ENCODE results near the gene RLBP1. TPM values are rescaled to one million over a fixed set of nuclear protein-coding genes. Genes with fewer than 3 reads are reported as not detected.

Gene RLBP1
- total RNA-seq, 1 experiment from 2014 or later: not detected

GRCh38 chr15:89174476-89174875 lies 46.9 kb downstream of the RLBP1 start:
- Histone ChIP-seq H3K36me3 (ENCODE audit: low read depth, low read length) (no peaks in the 10 kb centered on the region), H3K4me3 (ENCODE audit: low read length) (no peak overlapping the region), H2AFZ (ENCODE audit: low read length) (no peak overlapping the region), H3K4me2 (ENCODE audit: low read length) (no peak overlapping the region), H3K9me2 (replicated peaks; ENCODE audit: low read length) (no peaks in the 10 kb centered on the region), H3K27me3 (ENCODE audit: low read length) (no peaks in the 10 kb centered on the region), H4K20me1 (ENCODE audit: low read length) (no peaks in the 10 kb centered on the region), H3K79me2 (ENCODE audit: low read length) (no peaks in the 10 kb centered on the region), H3K4me1 (ENCODE audit: insufficient read depth, low read length) (no peaks in the 10 kb centered on the region), H3K9ac (ENCODE audit: low read length) (no peak overlapping the region), H3F3A (ENCODE audit: low read length, unreplicated experiment) (no peaks in the 10 kb centered on the region), H3K27ac (ENCODE audit: low read length) (no peak overlapping the region), H3K9me3 (ENCODE audit: low read length) (no peaks in the 10 kb centered on the region)
- intact Hi-C loops (cut with micrococcal nuclease): loop anchor here (10.0 kb wide), 1 partner anchor 270 kb away; no protein-coding TSS in a partner anchor
- DNase-seq: no peak
- CTCF ChIA-PET: no interaction called here
- TF ChIP-seq EZH2 (IDR thresholded peaks at IDR 0.05; ENCODE audit: low read length, unreplicated experiment): no peak
- no peak for TF ChIP-seq CTCF (conservative IDR thresholded peaks at IDR 0.05; ENCODE audit: low read depth, low read length)
- no peak for TF ChIP-seq EZH2phosphoT487 (IDR thresholded peaks at IDR 0.05; ENCODE audit: borderline replicate concordance, low read length)
- no peak for ATAC-seq
- no TSS peak for BruUV-seq (replicated peaks)
- POLR2A ChIA-PET (ENCODE audit: unreplicated experiment): no interaction called here

- Histone ChIP-seq H3K4me2 (ENCODE audit: low read length) (no peak overlapping the region), H3K4me3 (ENCODE audit: low read length) (no peak overlapping the region), H3K9me3 (ENCODE audit: low read length) (no peaks in the 10 kb centered on the region), H3K27me3 (ENCODE audit: low read length) (no peaks in the 10 kb centered on the region), H3K27ac (ENCODE audit: low read length) (no peak overlapping the region), H2AFZ (ENCODE audit: low read length) (no peak overlapping the region), H3K9me2 (replicated peaks; ENCODE audit: low read length) (no peaks in the 10 kb centered on the region), H3K4me1 (ENCODE audit: insufficient read depth, low read length) (peaks cover 14% of the 10 kb centered on the region), H3K79me2 (ENCODE audit: low read length) (no peaks in the 10 kb centered on the region), H4K20me1 (ENCODE audit: low read length) (no peaks in the 10 kb centered on the region), H3K9ac (ENCODE audit: low read length) (no peak overlapping the region), H3K36me3 (ENCODE audit: low read depth, low read length) (no peaks in the 10 kb centered on the region), H3F3A (ENCODE audit: low read length, unreplicated experiment) (peaks cover 5% of the 10 kb centered on the region)
- POLR2A ChIA-PET (ENCODE audit: unreplicated experiment): no interaction called here
- CTCF ChIA-PET: interaction anchor here (0.6 kb wide), 1 partner anchor 133 kb away, joined by 4 read pairs; no protein-coding TSS in a partner anchor
- intact Hi-C loops (cut with micrococcal nuclease): loop anchor here (10.0 kb wide), 1 partner anchor 268 kb away; no protein-coding TSS in a partner anchor
- ATAC-seq: no peak
- no peak for DNase-seq
- no TSS peak for BruUV-seq (replicated peaks)
- TF ChIP-seq EZH2phosphoT487 (IDR thresholded peaks at IDR 0.05; ENCODE audit: borderline replicate concordance, low read length) (no peak), CTCF (conservative IDR thresholded peaks at IDR 0.05; ENCODE audit: low read depth, low read length) (no peak), EZH2 (IDR thresholded peaks at IDR 0.05; ENCODE audit: low read length, unreplicated experiment) (no peak)
These were observed 48.5 kb downstream of the RLBP1 start for GRCh38 chr15:89172921-89173320.
